GM12878 (cell line): ENCODE results near the gene NUDT22. TPM values are rescaled to one million over a fixed set of nuclear protein-coding genes. Genes with fewer than 3 reads are reported as not detected.
A peak's percentile ranks its signal among the peaks of the same experiment; 100 is the strongest.

Source experiments
- CBX5 ChIP-seq: sonication (generic); IDR thresholded peaks from 2 replicates; pipeline ENCODE4 v1.6.1; 2016; ENCODE audit warnings: low read depth, moderate library complexity, mild to moderate bottlenecking, inconsistent platforms
- CEBPB ChIP-seq, 2 experiments: fragments of 150-350 bp in 1 of 2; IDR thresholded peaks; 2 replicates each; pipeline ENCODE4 v1.6.1; 2012 to 2014; ENCODE audit warnings: low read depth in 2 of 2, low read length in 2 of 2, borderline replicate concordance in 1 of 2, inconsistent platforms in 1 of 2
- CHD1 ChIP-seq: IDR thresholded peaks from 2 replicates; pipeline ENCODE4 v1.6.1; 2012; ENCODE audit warnings: low read depth, low read length, improper control_type of control experiment
- EGR1 ChIP-seq, 2 experiments: IDR thresholded peaks; 1 replicate in 1 of 2; 2 replicates in 1 of 2; pipeline ENCODE4 v1.6.1; 2011 to 2012; ENCODE audit warnings: low read depth in 2 of 2, low read length in 2 of 2, borderline replicate concordance in 1 of 2, mild to moderate bottlenecking in 1 of 2, moderate library complexity in 1 of 2
- ETV6 ChIP-seq, 2 experiments: fragments of 450-650 bp in 1 of 2; IDR thresholded peaks in 1 of 2; conservative IDR thresholded peaks in 1 of 2; 2 replicates each; pipeline ENCODE4 v1.6.1; 2014; ENCODE audit warnings: antibody characterized with exemption in 1 of 2, borderline replicate concordance in 1 of 2, low read depth in 1 of 2, mild to moderate bottlenecking in 1 of 2, moderate library complexity in 1 of 2
- EZH2 ChIP-seq: IDR thresholded peaks from 2 replicates; pipeline ENCODE4 v1.6.1; 2012; ENCODE audit warnings: low read depth, mild to moderate bottlenecking, control low read depth, inconsistent platforms, low read length, borderline replicate concordance; ENCODE audit not compliant: control insufficient read depth
- FOXM1 ChIP-seq: IDR thresholded peaks from 2 replicates; pipeline ENCODE4 v1.6.1; 2012; ENCODE audit warnings: low read depth, mild to moderate bottlenecking, inconsistent platforms, low read length, moderate library complexity
- GABPA ChIP-seq: IDR thresholded peaks from 2 replicates; pipeline ENCODE4 v1.6.1; 2014; ENCODE audit warnings: antibody characterized with exemption, low read depth, mild to moderate bottlenecking, inconsistent platforms
- KDM1A ChIP-seq: fragments of 200-600 bp; sonication (generic); IDR thresholded peaks from 2 replicates; pipeline ENCODE4 v1.6.1; 2016; ENCODE audit warnings: borderline replicate concordance
- MEF2A ChIP-seq: IDR thresholded peaks from 2 replicates; pipeline ENCODE4 v1.6.1; 2011; ENCODE audit warnings: low read depth, mild to moderate bottlenecking, low read length, moderate library complexity; ENCODE audit not compliant: insufficient read depth
- NBN ChIP-seq: fragments of 450-650 bp; IDR thresholded peaks from 2 replicates; pipeline ENCODE4 v1.6.1; 2016
- NFYA ChIP-seq: IDR thresholded peaks from 2 replicates; pipeline ENCODE4 v1.6.1; 2011; ENCODE audit warnings: low read depth, mild to moderate bottlenecking, low read length, improper control_type of control experiment, borderline replicate concordance
- RAD21 ChIP-seq: IDR thresholded peaks from 2 replicates; pipeline ENCODE4 v1.6.1; 2011; ENCODE audit warnings: mild to moderate bottlenecking, low read depth, low read length, moderate library complexity; ENCODE audit not compliant: insufficient read depth
- TAF1 ChIP-seq: IDR thresholded peaks from 2 replicates; pipeline ENCODE4 v1.6.1; 2011; ENCODE audit warnings: mild to moderate bottlenecking, low read depth, low read length, borderline replicate concordance
- TCF12 ChIP-seq: IDR thresholded peaks from 2 replicates; pipeline ENCODE4 v1.6.1; 2011; ENCODE audit warnings: low read depth, mild to moderate bottlenecking, low read length
- ZSCAN29 ChIP-seq: fragments of 450-650 bp; IDR thresholded peaks from 2 replicates; pipeline ENCODE4 v1.6.1; 2017; ENCODE audit warnings: mild to moderate bottlenecking, moderate library complexity
- polyA plus RNA-seq, 11 experiments: library from polyadenylated mRNA; depleted of rRNA in 4 of 11; unstranded in 6 of 11; stranded (reverse) in 5 of 11; fragments of >200 nt; fragmentation: Nextera tagmentation in 4 of 11; fragmentation: Illumina TruSeq in 1 of 11; extraction: Ambion mirVana in 4 of 11; extraction: Trizol in 1 of 11; gene quantifications; 1 replicate in 1 of 11; 2 replicates in 10 of 11; pipeline versions ENCODE4 v1.2.1 to v1.2.3, GENCODE V29; 2011 to 2016; ENCODE audit warnings: inconsistent platforms in 2 of 11, missing spikeins in 2 of 11, low read depth in 1 of 11
- total RNA-seq, 4 experiments: library from RNA; depleted of rRNA in 3 of 4; stranded (reverse); fragments of >200 nt in 3 of 4; fragmentation: Illumina TruSeq in 1 of 4; extraction: Trizol in 1 of 4; gene quantifications; 2 replicates each; pipeline versions ENCODE4 v1.2.1 to v1.2.3, GENCODE V29; 2013 to 2021
- TF ChIP-seq, protein P1 (sequence below): IDR thresholded peaks from 2 replicates; pipeline ENCODE4 v1.6.1; 2011; ENCODE audit warnings: borderline replicate concordance, low read depth, mild to moderate bottlenecking, moderate library complexity, low read length; ENCODE audit not compliant: insufficient read depth, poor library complexity, severe bottlenecking
- TF ChIP-seq, protein P2 (sequence below): IDR thresholded peaks from 2 replicates; pipeline ENCODE4 v1.6.1; 2012; ENCODE audit warnings: low read depth, low read length, improper control_type of control experiment
- TF ChIP-seq, protein P3 (sequence below): fragments of 150-350 bp; IDR thresholded peaks from 2 replicates; pipeline ENCODE4 v1.6.1; 2014; ENCODE audit warnings: mild to moderate bottlenecking, low read depth, low read length
- TF ChIP-seq, protein P4 (sequence below): fragments of 450-650 bp; IDR thresholded peaks from 2 replicates; pipeline ENCODE4 v1.6.1; 2017; ENCODE audit warnings: mild to moderate bottlenecking, moderate library complexity
- TF ChIP-seq, protein P5 (sequence below): IDR thresholded peaks from 2 replicates; pipeline ENCODE4 v1.6.1; 2011; ENCODE audit warnings: low read depth, mild to moderate bottlenecking, low read length, moderate library complexity, borderline replicate concordance; ENCODE audit errors: extremely low read depth

Gene NUDT22
- total and polyA plus RNA-seq, 10 of the 15 experiments (the other 5 are each of a cell fraction or from before 2014, with no cell fraction given) = 6.7 to 115 (median 64.7) TPM

DNA sequence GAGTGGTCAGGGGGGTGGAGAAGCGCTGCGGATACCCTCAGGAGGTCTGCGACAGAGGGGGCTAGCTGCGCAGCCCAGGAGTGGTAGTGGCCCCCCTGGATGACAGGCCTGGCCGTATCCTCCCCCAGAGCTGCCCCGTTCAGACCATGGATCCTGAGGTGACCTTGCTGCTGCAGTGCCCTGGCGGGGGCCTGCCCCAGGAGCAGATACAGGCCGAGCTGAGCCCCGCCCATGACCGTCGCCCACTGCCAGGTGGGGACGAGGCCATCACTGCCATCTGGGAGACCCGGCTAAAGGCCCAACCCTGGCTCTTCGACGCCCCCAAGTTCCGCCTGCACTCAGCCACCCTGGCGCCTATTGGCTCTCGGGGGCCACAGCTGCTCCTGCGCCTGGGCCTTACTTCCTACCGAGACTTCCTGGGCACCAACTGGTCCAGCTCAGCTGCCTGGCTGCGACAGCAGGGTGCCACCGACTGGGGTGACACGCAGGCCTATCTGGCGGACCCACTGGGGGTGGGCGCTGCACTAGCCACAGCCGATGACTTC is 505 bp downstream of the NUDT22 start (continued):
- no peak for TF ChIP-seq GABPA
- TF ChIP-seq EGR1 (IDR thresholded peaks at IDR 0.05; ENCODE audit: borderline replicate concordance in 1 of 2, low read depth in 2 of 2, low read length in 2 of 2) = peak in 1 of 2 experiments; percentile 52; a peak in 1 of 3 replicates
- TF ChIP-seq, protein P1, sequence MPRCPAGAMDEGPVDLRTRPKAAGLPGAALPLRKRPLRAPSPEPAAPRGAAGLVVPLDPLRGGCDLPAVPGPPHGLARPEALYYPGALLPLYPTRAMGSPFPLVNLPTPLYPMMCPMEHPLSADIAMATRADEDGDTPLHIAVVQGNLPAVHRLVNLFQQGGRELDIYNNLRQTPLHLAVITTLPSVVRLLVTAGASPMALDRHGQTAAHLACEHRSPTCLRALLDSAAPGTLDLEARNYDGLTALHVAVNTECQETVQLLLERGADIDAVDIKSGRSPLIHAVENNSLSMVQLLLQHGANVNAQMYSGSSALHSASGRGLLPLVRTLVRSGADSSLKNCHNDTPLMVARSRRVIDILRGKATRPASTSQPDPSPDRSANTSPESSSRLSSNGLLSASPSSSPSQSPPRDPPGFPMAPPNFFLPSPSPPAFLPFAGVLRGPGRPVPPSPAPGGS = no peak
- TF ChIP-seq FOXM1 = no peak
- TF ChIP-seq ETV6 (conservative IDR thresholded peaks at IDR 0.05 in 1 of 2, IDR thresholded peaks at IDR 0.05 in 1 of 2; ENCODE audit: borderline replicate concordance in 1 of 2, low read depth in 1 of 2) = peak in 1 of 2 experiments; percentile 28; a peak in 1 of 4 replicates
- no peak for TF ChIP-seq CHD1
- TF ChIP-seq CBX5 = no peak
- TF ChIP-seq RAD21 = no peak
- TF ChIP-seq, protein P2, sequence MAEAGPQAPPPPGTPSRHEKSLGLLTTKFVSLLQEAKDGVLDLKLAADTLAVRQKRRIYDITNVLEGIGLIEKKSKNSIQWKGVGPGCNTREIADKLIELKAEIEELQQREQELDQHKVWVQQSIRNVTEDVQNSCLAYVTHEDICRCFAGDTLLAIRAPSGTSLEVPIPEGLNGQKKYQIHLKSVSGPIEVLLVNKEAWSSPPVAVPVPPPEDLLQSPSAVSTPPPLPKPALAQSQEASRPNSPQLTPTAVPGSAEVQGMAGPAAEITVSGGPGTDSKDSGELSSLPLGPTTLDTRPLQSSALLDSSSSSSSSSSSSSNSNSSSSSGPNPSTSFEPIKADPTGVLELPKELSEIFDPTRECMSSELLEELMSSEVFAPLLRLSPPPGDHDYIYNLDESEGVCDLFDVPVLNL = no peak
- no peak for TF ChIP-seq MEF2A
- TF ChIP-seq TCF12 = 0 out of 2 replicates have a peak, but pooled peaks have one; percentile 36
- TF ChIP-seq NFYA = no peak
- TF ChIP-seq, protein P3, sequence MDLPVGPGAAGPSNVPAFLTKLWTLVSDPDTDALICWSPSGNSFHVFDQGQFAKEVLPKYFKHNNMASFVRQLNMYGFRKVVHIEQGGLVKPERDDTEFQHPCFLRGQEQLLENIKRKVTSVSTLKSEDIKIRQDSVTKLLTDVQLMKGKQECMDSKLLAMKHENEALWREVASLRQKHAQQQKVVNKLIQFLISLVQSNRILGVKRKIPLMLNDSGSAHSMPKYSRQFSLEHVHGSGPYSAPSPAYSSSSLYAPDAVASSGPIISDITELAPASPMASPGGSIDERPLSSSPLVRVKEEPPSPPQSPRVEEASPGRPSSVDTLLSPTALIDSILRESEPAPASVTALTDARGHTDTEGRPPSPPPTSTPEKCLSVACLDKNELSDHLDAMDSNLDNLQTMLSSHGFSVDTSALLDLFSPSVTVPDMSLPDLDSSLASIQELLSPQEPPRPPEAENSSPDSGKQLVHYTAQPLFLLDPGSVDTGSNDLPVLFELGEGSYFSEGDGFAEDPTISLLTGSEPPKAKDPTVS = no peak
- TF ChIP-seq KDM1A = no peak
- TF ChIP-seq EZH2 = no peak
- 0 out of 2 replicates have a peak, but pooled peaks have one; percentile 28 for TF ChIP-seq NBN
- no peak for TF ChIP-seq TAF1
- no peak for TF ChIP-seq CEBPB (IDR thresholded peaks at IDR 0.05; ENCODE audit: borderline replicate concordance in 1 of 2, low read depth in 2 of 2, low read length in 2 of 2)
- TF ChIP-seq, protein P4, sequence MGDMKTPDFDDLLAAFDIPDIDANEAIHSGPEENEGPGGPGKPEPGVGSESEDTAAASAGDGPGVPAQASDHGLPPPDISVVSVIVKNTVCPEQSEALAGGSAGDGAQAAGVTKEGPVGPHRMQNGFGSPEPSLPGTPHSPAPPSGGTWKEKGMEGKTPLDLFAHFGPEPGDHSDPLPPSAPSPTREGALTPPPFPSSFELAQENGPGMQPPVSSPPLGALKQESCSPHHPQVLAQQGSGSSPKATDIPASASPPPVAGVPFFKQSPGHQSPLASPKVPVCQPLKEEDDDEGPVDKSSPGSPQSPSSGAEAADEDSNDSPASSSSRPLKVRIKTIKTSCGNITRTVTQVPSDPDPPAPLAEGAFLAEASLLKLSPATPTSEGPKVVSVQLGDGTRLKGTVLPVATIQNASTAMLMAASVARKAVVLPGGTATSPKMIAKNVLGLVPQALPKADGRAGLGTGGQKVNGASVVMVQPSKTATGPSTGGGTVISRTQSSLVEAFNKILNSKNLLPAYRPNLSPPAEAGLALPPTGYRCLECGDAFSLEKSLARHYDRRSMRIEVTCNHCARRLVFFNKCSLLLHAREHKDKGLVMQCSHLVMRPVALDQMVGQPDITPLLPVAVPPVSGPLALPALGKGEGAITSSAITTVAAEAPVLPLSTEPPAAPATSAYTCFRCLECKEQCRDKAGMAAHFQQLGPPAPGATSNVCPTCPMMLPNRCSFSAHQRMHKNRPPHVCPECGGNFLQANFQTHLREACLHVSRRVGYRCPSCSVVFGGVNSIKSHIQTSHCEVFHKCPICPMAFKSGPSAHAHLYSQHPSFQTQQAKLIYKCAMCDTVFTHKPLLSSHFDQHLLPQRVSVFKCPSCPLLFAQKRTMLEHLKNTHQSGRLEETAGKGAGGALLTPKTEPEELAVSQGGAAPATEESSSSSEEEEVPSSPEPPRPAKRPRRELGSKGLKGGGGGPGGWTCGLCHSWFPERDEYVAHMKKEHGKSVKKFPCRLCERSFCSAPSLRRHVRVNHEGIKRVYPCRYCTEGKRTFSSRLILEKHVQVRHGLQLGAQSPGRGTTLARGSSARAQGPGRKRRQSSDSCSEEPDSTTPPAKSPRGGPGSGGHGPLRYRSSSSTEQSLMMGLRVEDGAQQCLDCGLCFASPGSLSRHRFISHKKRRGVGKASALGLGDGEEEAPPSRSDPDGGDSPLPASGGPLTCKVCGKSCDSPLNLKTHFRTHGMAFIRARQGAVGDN = peak; percentile 73
- TF ChIP-seq, protein P5, sequence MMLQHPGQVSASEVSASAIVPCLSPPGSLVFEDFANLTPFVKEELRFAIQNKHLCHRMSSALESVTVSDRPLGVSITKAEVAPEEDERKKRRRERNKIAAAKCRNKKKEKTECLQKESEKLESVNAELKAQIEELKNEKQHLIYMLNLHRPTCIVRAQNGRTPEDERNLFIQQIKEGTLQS = no peak
- TF ChIP-seq ZSCAN29 = no peak
